A673 (cell line): ENCODE results near the gene ARID5B. TPM values are rescaled to one million over a fixed set of nuclear protein-coding genes. Genes with fewer than 3 reads are reported as not detected.

ENCODE experiments used
- BruUV-seq: library from RNA; stranded (reverse); fragments of 400-500 nt; replicated peaks from 2 replicates; lab custom pipeline; 2021; lab: Mats Ljungman, UMichigan
- CTCF ChIA-PET: fragments of 300-600 bp; sonication (Branson Sonifier 250); formaldehyde crosslinking; loops from one replicate; lab custom pipeline; 2022; ENCODE audit warnings: antibody characterized with exemption; lab: Charles Lee
- POLR2A ChIA-PET: fragments of 300-600 bp; sonication (Branson Sonifier 250); formaldehyde crosslinking; loops from one replicate; lab custom pipeline; 2022; ENCODE audit warnings: antibody characterized with exemption; ENCODE audit not compliant: low non-redundant PET; lab: Charles Lee
- DNase-seq: peaks from one replicate; pipeline ENCODE4 v3.0.0-alpha.2; 2015; ENCODE audit warnings: low spot score
- H3K27ac ChIP-seq: fragments of 200-600 bp; sonication (generic); 2 replicates; pipeline ENCODE4 v1.5.1; 2016; ENCODE audit warnings: mixed run types, low read depth, mild to moderate bottlenecking, mixed read lengths, antibody characterized with exemption, low read length; ENCODE audit not compliant: poor library complexity, severe bottlenecking
- H3K27me3 ChIP-seq: fragments of 200-600 bp; sonication (generic); replicated peaks from 2 replicates; pipeline ENCODE4 v1.6.1; 2017; ENCODE audit warnings: mixed run types, low read depth, mild to moderate bottlenecking, mixed read lengths, antibody characterized with exemption, low read length; ENCODE audit not compliant: insufficient read depth, poor library complexity
- H3K36me3 ChIP-seq: fragments of 200-600 bp; sonication (generic); 2 replicates; pipeline ENCODE4 v1.6.1; 2016; ENCODE audit warnings: mixed run types, mild to moderate bottlenecking, mixed read lengths, antibody characterized with exemption, low read length; ENCODE audit not compliant: insufficient read depth, poor library complexity, severe bottlenecking
- H3K4me1 ChIP-seq: fragments of 200-600 bp; sonication (generic); 2 replicates; pipeline ENCODE4 v1.6.1; 2017; ENCODE audit warnings: mixed run types, mild to moderate bottlenecking, mixed read lengths, antibody characterized with exemption, low read length; ENCODE audit not compliant: insufficient read depth, poor library complexity, severe bottlenecking
- H3K4me3 ChIP-seq: fragments of 200-600 bp; sonication (generic); 2 replicates; pipeline ENCODE4 v1.5.1; 2016; ENCODE audit warnings: low read depth, mixed run types, mild to moderate bottlenecking, mixed read lengths, low read length; ENCODE audit not compliant: poor library complexity, severe bottlenecking
- H3K9me3 ChIP-seq: fragments of 200-600 bp; sonication (generic); 2 replicates; pipeline ENCODE4 v1.6.1; 2016; ENCODE audit warnings: mixed run types, low read depth, mild to moderate bottlenecking, mixed read lengths, antibody characterized with exemption, low read length; ENCODE audit not compliant: poor library complexity, severe bottlenecking
- EZH2 ChIP-seq: fragments of 200-600 bp; sonication (generic); IDR thresholded peaks from 2 replicates; pipeline ENCODE4 v1.6.1; 2017; ENCODE audit warnings: borderline replicate concordance, low read depth, mild to moderate bottlenecking, mixed read lengths, antibody characterized with exemption, low read length; ENCODE audit not compliant: poor library complexity, severe bottlenecking
- intact Hi-C: fragments of 100-400 bp; cut with micrococcal nuclease; formaldehyde crosslinking; loops from one replicate; pipeline ENCODE4 v1.10.0; 2022; ENCODE audit not compliant: unreplicated experiment
- total RNA-seq: library from RNA; stranded (reverse); gene quantifications from 2 replicates; pipeline ENCODE4 v1.2.3, GENCODE V29; 2021
- TF ChIP-seq, protein P1 (sequence below): fragments of 300-800, 200-600 bp; sonication (generic); conservative IDR thresholded peaks from 2 replicates; pipeline ENCODE4 v1.5.1; 2017; ENCODE audit warnings: low read depth, mild to moderate bottlenecking, antibody characterized with exemption, low read length, moderate library complexity, mixed read lengths

The ARID5B gene
- total RNA-seq, 1 experiment from 2014 or later: 29.0 TPM

DNA sequence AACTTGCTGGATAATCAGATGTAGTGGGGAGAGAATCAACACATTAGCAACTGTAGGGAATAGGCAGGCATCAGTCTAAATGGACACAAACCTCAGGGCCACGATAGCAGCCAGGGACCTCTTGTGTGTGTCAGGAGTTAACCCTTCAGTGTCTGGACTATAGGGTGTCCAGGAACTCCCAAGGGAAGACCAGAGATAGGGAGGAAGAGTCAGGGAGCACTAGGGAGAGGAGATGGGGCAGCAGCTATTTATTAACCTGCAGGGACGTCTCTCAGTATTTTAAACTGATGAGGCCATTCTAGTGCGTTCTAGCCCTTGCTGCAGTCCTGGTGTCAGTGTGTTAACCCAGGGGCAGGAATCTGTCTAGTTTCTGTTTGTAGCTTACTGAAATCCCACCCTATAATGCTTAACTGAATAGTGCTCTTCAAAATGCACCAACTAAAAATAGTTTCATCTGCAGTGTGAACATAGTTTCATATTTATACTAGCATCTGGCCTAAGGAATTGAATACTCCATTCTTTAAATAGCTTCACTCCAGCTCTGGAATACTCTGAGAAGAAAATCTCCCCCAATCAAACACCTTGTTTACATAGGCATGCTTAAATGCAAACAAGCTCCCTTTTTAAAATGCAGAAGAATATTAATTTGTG is 62.7 kb downstream of the ARID5B start:
- no peaks in the 10 kb centered on the region for H3K27me3 ChIP-seq
- no peak overlapping the region for H3K4me3 ChIP-seq
- CTCF ChIA-PET: no interaction called here
- H3K36me3 ChIP-seq: no peaks in the 10 kb centered on the region
- H3K27ac ChIP-seq: no peak overlapping the region
- DNase-seq: no peak
- no peaks in the 10 kb centered on the region for H3K9me3 ChIP-seq
- H3K4me1 ChIP-seq: peaks cover 15% of the 10 kb centered on the region
- BruUV-seq: no TSS peak
- TF ChIP-seq EZH2: no peak
- TF ChIP-seq, protein P1, sequence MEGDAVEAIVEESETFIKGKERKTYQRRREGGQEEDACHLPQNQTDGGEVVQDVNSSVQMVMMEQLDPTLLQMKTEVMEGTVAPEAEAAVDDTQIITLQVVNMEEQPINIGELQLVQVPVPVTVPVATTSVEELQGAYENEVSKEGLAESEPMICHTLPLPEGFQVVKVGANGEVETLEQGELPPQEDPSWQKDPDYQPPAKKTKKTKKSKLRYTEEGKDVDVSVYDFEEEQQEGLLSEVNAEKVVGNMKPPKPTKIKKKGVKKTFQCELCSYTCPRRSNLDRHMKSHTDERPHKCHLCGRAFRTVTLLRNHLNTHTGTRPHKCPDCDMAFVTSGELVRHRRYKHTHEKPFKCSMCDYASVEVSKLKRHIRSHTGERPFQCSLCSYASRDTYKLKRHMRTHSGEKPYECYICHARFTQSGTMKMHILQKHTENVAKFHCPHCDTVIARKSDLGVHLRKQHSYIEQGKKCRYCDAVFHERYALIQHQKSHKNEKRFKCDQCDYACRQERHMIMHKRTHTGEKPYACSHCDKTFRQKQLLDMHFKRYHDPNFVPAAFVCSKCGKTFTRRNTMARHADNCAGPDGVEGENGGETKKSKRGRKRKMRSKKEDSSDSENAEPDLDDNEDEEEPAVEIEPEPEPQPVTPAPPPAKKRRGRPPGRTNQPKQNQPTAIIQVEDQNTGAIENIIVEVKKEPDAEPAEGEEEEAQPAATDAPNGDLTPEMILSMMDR: no peak
- intact Hi-C loops: no loop called here
- POLR2A ChIA-PET: no interaction called here

DNA sequence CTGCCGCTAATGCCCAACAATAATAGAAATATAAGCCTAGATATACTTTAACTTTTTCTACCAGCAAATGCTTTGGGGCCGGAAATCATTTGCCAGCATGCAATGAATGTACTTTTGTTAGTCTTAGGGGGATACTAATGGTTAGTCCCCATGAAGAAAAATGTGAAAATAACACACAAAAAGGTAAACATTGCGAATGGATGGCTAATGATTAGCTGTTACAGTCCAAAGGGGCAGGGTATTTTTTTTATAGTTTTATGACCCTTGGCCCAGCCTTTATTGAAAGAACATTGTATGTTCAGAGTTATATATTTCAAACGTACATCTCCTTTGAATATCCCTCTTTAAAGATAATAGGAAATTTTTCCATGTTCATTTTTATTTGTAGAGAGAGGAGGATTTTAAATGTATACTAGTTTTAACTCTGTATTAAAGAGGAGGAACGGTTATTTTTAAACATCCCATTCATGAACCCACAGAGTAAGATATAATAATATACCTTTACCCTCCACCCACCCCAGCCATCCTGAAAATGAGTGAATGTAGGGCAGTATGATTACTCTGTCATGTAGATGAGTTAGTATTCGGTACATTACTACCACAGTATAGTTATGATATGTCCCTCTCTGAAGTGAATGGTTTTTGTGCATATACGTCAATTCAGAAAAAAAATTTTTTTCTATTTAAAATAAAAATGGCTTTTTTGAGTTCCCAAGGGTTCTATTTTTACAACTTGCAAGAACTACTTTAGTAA is 63.6 kb downstream of the ARID5B start:
- TF ChIP-seq EZH2: no peak
- TF ChIP-seq, protein P1: no peak
- Histone ChIP-seq H3K4me1 (peaks cover 24% of the 10 kb centered on the region), H3K4me3 (no peak overlapping the region), H3K27ac (no peak overlapping the region), H3K36me3 (no peaks in the 10 kb centered on the region), H3K9me3 (no peaks in the 10 kb centered on the region), H3K27me3 (no peaks in the 10 kb centered on the region)
- POLR2A ChIA-PET: no interaction called here
- intact Hi-C loops: no loop called here
- CTCF ChIA-PET: no interaction called here
- no peak for DNase-seq
- no TSS peak for BruUV-seq

DNA sequence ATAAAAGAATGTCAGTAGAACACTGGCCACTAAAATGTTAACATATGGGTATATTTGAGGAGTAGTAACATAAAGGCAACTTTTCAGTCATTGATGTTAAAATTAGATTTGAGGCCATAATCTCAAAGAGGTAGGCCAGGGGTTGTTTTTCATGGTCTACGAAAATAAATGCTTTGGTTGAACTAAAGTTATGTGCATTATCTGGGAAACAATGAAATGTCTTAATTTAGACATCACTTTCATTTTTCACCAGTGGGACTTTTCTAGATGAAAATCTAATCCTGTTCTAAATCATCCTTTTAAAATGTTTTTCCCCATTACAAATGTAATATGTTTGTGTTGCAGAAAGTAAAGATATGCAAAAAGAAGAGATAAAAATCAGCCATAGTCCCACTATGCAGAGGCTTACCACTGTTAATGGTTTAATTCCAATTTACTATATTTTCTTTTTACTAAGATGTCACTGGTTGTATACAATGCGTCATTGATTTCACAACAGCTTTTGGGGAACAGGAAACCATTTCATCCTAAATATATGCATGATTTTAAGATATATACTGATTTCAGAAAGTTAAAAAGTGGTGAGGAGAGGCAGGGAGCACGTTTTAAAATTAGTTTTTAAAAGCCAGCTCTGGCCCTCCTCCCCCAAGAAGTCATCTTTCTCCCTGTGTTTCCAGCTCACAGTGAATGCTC is 64.3 kb downstream of the ARID5B start:
- TF ChIP-seq EZH2: no peak
- TF ChIP-seq, protein P1: no peak
- intact Hi-C loops: no loop called here
- Histone ChIP-seq H3K27me3 (no peaks in the 10 kb centered on the region), H3K27ac (no peak overlapping the region), H3K4me3 (no peak overlapping the region), H3K36me3 (no peaks in the 10 kb centered on the region), H3K9me3 (no peaks in the 10 kb centered on the region), H3K4me1 (peaks cover 30% of the 10 kb centered on the region)
- ChIA-PET POLR2A (no interaction called here), CTCF (no interaction called here)
- no TSS peak for BruUV-seq
- peak; percentile 42 for DNase-seq
